B cell (primary cell): ENCODE results near the gene SLC6A5. TPM values are rescaled to one million over a fixed set of nuclear protein-coding genes. Genes with fewer than 3 reads are reported as not detected.

ENCODE experiments used
- ATAC-seq: fragments of 200-7000 bp; cut with Tn5 transposase; one replicate; pipeline ENCODE4 v1.10.0; 2021; ENCODE audit warnings: low read depth, mild to moderate bottlenecking, moderate number of reproducible peaks, moderate library complexity
- CTCF ChIA-PET: fragments of 350-600 bp; sonication (Branson Sonifier 250); formaldehyde crosslinking; loops from one replicate; lab custom pipeline; 2021; ENCODE audit warnings: antibody characterized with exemption, inconsistent platforms; lab: Charles Lee
- POLR2A ChIA-PET: fragments of 350-600 bp; sonication (Branson Sonifier 250); formaldehyde crosslinking; loops from one replicate; lab custom pipeline; 2021; ENCODE audit warnings: antibody characterized with exemption; lab: Charles Lee
- DNase-seq: peaks from one replicate; pipeline ENCODE4 v3.0.0; 2013
- H2AFZ ChIP-seq: 2 replicates; pipeline ENCODE4 v1.6.1; 2012; ENCODE audit warnings: mild to moderate bottlenecking, low read depth, low read length; ENCODE audit not compliant: insufficient read depth, poor library complexity, severe bottlenecking
- H3K27ac ChIP-seq, 2 donors: 1 replicate in 1 of 2; 2 replicates in 1 of 2; pipeline ENCODE4 v1.5.1; 2012 to 2013; ENCODE audit warnings: low read length in 2 of 2, mild to moderate bottlenecking in 2 of 2, moderate library complexity in 1 of 2
- H3K27me3 ChIP-seq, 4 experiments: fragments of 200-600 bp in 1 of 4; sonication (generic) in 1 of 4; replicated peaks in 1 of 4; 1 replicate in 2 of 4; 2 replicates in 2 of 4; pipeline versions ENCODE4 v1.6.1 to v1.7.0; 2013 to 2016; ENCODE audit warnings: low read length in 3 of 4, mild to moderate bottlenecking in 2 of 4, mixed read lengths in 1 of 4, moderate library complexity in 1 of 4; ENCODE audit not compliant: insufficient read depth in 4 of 4, control insufficient read depth in 3 of 4; ENCODE audit errors: control extremely low read depth in 1 of 4
- H3K36me3 ChIP-seq, 2 experiments: replicated peaks in 1 of 2; 1 replicate in 1 of 2; 2 replicates in 1 of 2; pipeline versions ENCODE4 v1.6.1 to v1.7.1; 2013; ENCODE audit warnings: low read length in 1 of 2; ENCODE audit not compliant: insufficient read depth in 2 of 2, control insufficient read depth in 1 of 2; ENCODE audit errors: control extremely low read depth in 1 of 2, extremely low read depth in 1 of 2
- H3K4me1 ChIP-seq, 2 donors: fragments of 200-600 bp in 1 of 2; sonication (generic) in 1 of 2; 1 replicate in 1 of 2; 2 replicates in 1 of 2; pipeline versions ENCODE4 v1.5.1 to v1.6.1; 2013 to 2017; ENCODE audit warnings: low read length in 2 of 2; ENCODE audit not compliant: control insufficient read depth in 2 of 2, insufficient read depth in 2 of 2
- H3K4me2 ChIP-seq: replicated peaks from 2 replicates; pipeline ENCODE3; 2012; ENCODE audit warnings: mild to moderate bottlenecking, low read depth, low read length; ENCODE audit not compliant: poor library complexity, severe bottlenecking
- H3K4me3 ChIP-seq, 5 experiments: fragments of 200-600 bp in 1 of 5; sonication (generic) in 1 of 5; 1 replicate in 3 of 5; 2 replicates in 2 of 5; pipeline versions ENCODE4 v1.5.1 to v1.7.0; 2011 to 2016; ENCODE audit warnings: low read length in 4 of 5, mild to moderate bottlenecking in 4 of 5, low read depth in 2 of 5, control low read depth in 1 of 5, moderate library complexity in 1 of 5; ENCODE audit not compliant: insufficient read depth in 1 of 5; ENCODE audit errors: control extremely low read depth in 1 of 5, extremely low read depth in 1 of 5
- H3K79me2 ChIP-seq: fragments of 200-600 bp; sonication (generic); one replicate; pipeline ENCODE4 v1.6.0; 2016; ENCODE audit warnings: low read length; ENCODE audit not compliant: control insufficient read depth, insufficient read depth
- H3K9ac ChIP-seq: fragments of 200-600 bp; sonication (generic); 2 replicates; pipeline ENCODE4 v1.6.1; 2017; ENCODE audit warnings: mild to moderate bottlenecking, low read length, moderate library complexity
- H3K9me3 ChIP-seq, 3 donors: one replicate each; pipeline versions ENCODE4 v1.6.1 to v1.7.1; 2013; ENCODE audit warnings: low read length in 2 of 3; ENCODE audit not compliant: control insufficient read depth in 2 of 3, insufficient read depth in 1 of 3; ENCODE audit errors: control extremely low read depth in 1 of 3
- H4K20me1 ChIP-seq: 2 replicates; pipeline ENCODE4 v1.6.0; 2012; ENCODE audit warnings: mild to moderate bottlenecking, low read length; ENCODE audit not compliant: insufficient read depth, control insufficient read depth, poor library complexity, severe bottlenecking
- H3K27ac Mint-ChIP-seq: one replicate; pipeline ENCODE4 v1.8.0; 2021; ENCODE audit warnings: mixed read lengths
- H3K27me3 Mint-ChIP-seq: one replicate; pipeline ENCODE4 v1.8.0; 2021; ENCODE audit warnings: mixed read lengths
- H3K4me1 Mint-ChIP-seq: one replicate; pipeline ENCODE4 v1.8.0; 2021; ENCODE audit warnings: mixed read lengths
- H3K4me3 Mint-ChIP-seq: one replicate; pipeline ENCODE4 v1.8.0; 2021; ENCODE audit warnings: mixed read lengths
- H3K9me3 Mint-ChIP-seq: one replicate; pipeline ENCODE4 v1.8.0; 2022; ENCODE audit warnings: mixed read lengths; ENCODE audit not compliant: insufficient read depth
- CTCF ChIP-seq: fragments of 200-600 bp; IDR thresholded peaks from one replicate; pipeline ENCODE4 v1.8.0; 2022; ENCODE audit warnings: antibody characterized with exemption, mild to moderate bottlenecking
- EZH2 ChIP-seq: IDR thresholded peaks from 2 replicates; pipeline ENCODE4 v1.6.1; 2012; ENCODE audit warnings: borderline replicate concordance, low read depth, mild to moderate bottlenecking, moderate library complexity, low read length; ENCODE audit not compliant: insufficient read depth, poor library complexity, severe bottlenecking
- WGBS: methylation state at CpG from one replicate; pipeline ENCODE4 v1.1.5; 2013; ENCODE audit warnings: missing lambda C conversion rate; ENCODE audit not compliant: insufficient coverage; 5-methylcytosine and 5-hydroxymethylcytosine counted together
- intact Hi-C: fragments of 100-400 bp; cut with micrococcal nuclease; formaldehyde crosslinking; loops from one replicate; pipeline ENCODE4 v1.10.0; 2022
- polyA plus RNA-seq: library from polyadenylated mRNA; depleted of rRNA; stranded (reverse); fragments of >200 nt; gene quantifications from 2 replicates; pipeline ENCODE4 v1.2.3, GENCODE V29; 2012
- total RNA-seq, 2 donors: library from RNA; stranded (reverse); fragments of 120-200 nt in 1 of 2; gene quantifications; 1 replicate in 1 of 2; 2 replicates in 1 of 2; pipeline versions ENCODE4 v1.2.3 to v1.2.4, GENCODE V29; 2013 to 2022

SLC6A5 gene
- total and polyA plus RNA-seq, 2 donors (not counting 1 experiment from before 2014, with no cell fraction given), result not detected

GRCh38 chr11:20589796-20590195 lies 9.6 kb upstream of the SLC6A5 start:
- Histone ChIP-seq H3K36me3 (no peaks in the 10 kb centered on the region), H3K27me3 (peaks cover 0 to 2% (median under 1%) of the 10 kb centered on the region in 4 experiments), H2AFZ (no peak overlapping the region), H3K4me2 (no peak overlapping the region), H3K9me3 (no peaks in the 10 kb centered on the region), H3K9ac (no peak overlapping the region), H3K4me3 (no peak overlapping the region), H4K20me1 (no peaks in the 10 kb centered on the region), H3K27ac (no peak overlapping the region), H3K4me1 (no peaks in the 10 kb centered on the region), H3K79me2 (no peaks in the 10 kb centered on the region)
- 80% methylated on average over 3 of the region's 6 CpGs for WGBS
- Mint-ChIP-seq H3K4me1 (no peaks in the 10 kb centered on the region), H3K27me3 (peaks cover 26% of the 10 kb centered on the region), H3K9me3 (peaks cover 2% of the 10 kb centered on the region), H3K27ac (no peak overlapping the region), H3K4me3 (no peak overlapping the region)
- intact Hi-C loops, result no loop called here
- ChIA-PET POLR2A (no interaction called here), CTCF (no interaction called here)
- TF ChIP-seq EZH2 (no peak), CTCF (no peak)
- DNase-seq, result no peak
- ATAC-seq, result no peak

- Histone ChIP-seq H3K79me2 (no peaks in the 10 kb centered on the region), H4K20me1 (no peaks in the 10 kb centered on the region), H3K36me3 (no peaks in the 10 kb centered on the region), H3K9me3 (no peaks in the 10 kb centered on the region), H3K27ac (no peak overlapping the region), H3K9ac (no peak overlapping the region), H3K4me2 (no peak overlapping the region), H3K27me3 (peaks cover 0 to 7% (median 1%) of the 10 kb centered on the region in 4 experiments), H2AFZ (no peak overlapping the region), H3K4me1 (no peaks in the 10 kb centered on the region), H3K4me3 (no peak overlapping the region)
- DNase-seq (no peak), ATAC-seq (no peak)
- Mint-ChIP-seq H3K4me3 (no peak overlapping the region), H3K4me1 (no peaks in the 10 kb centered on the region), H3K27ac (no peak overlapping the region), H3K9me3 (no peaks in the 10 kb centered on the region), H3K27me3 (peaks cover 31% of the 10 kb centered on the region)
- TF ChIP-seq EZH2, result no peak
- TF ChIP-seq CTCF, result no peak
- intact Hi-C loops, result no loop called here
- ChIA-PET CTCF (no interaction called here), POLR2A (no interaction called here)
- 100% methylated on average over 1 of the region's 3 CpGs for WGBS
Observed at GRCh38 chr11:20590381-20590780, 9.0 kb upstream of the SLC6A5 start.
